GM23338 (cell line): ENCODE results near the gene ITPR3. TPM values are rescaled to one million over a fixed set of nuclear protein-coding genes. Genes with fewer than 3 reads are reported as not detected.
A peak's percentile ranks its signal among the peaks of the same experiment; 100 is the strongest.

Source experiments
- ATAC-seq: fragments of 200-7000 bp; cut with Tn5 transposase; 3 replicates; pipeline ENCODE4 v1.9.1; 2020
- DNase-seq: peaks from one replicate; pipeline ENCODE4 v3.0.0-alpha.2; 2015; ENCODE audit warnings: low spot score
- H2AFZ ChIP-seq: fragments of 200-600 bp; sonication (generic); 2 replicates; pipeline ENCODE4 v1.8.0; 2016; ENCODE audit warnings: antibody characterized with exemption, mild to moderate bottlenecking, moderate library complexity
- H3F3A ChIP-seq: fragments of 200-600 bp; sonication (generic); replicated peaks from 2 replicates; pipeline ENCODE4 v1.8.0; 2017; ENCODE audit warnings: antibody characterized with exemption, mixed run types, low read depth
- H3K27ac ChIP-seq: fragments of 200-600 bp; sonication (generic); 2 replicates; pipeline ENCODE4 v1.6.1; 2016; ENCODE audit warnings: low read depth
- H3K27me3 ChIP-seq: fragments of 200-600 bp; sonication (generic); 2 replicates; pipeline ENCODE4 v1.8.0; 2016; ENCODE audit warnings: mild to moderate bottlenecking, mixed run types, moderate library complexity; ENCODE audit not compliant: insufficient read depth
- H3K36me3 ChIP-seq: fragments of 200-600 bp; sonication (generic); 2 replicates; pipeline ENCODE4 v1.8.0; 2016; ENCODE audit warnings: mild to moderate bottlenecking; ENCODE audit not compliant: insufficient read depth
- H3K4me1 ChIP-seq: fragments of 200-600 bp; sonication (generic); 2 replicates; pipeline ENCODE4 v1.8.0; 2016; ENCODE audit warnings: mild to moderate bottlenecking, moderate library complexity; ENCODE audit not compliant: insufficient read depth
- H3K4me2 ChIP-seq: fragments of 200-600 bp; sonication (generic); 2 replicates; pipeline ENCODE4 v1.7.1; 2017; ENCODE audit warnings: mixed run types
- H3K4me3 ChIP-seq: fragments of 200-600 bp; sonication (generic); 2 replicates; pipeline ENCODE4 v1.6.1; 2016; ENCODE audit warnings: mixed run types
- H3K79me2 ChIP-seq: fragments of 200-600 bp; sonication (generic); replicated peaks from 2 replicates; pipeline ENCODE4 v1.8.0; 2017; ENCODE audit warnings: mild to moderate bottlenecking; ENCODE audit not compliant: insufficient read depth
- H3K9me2 ChIP-seq: fragments of 200-600 bp; sonication (generic); 2 replicates; pipeline ENCODE4 v1.8.0; 2017; ENCODE audit not compliant: insufficient read depth
- H4K20me1 ChIP-seq: fragments of 200-600 bp; sonication (generic); replicated peaks from 2 replicates; pipeline ENCODE4 v1.8.0; 2017; ENCODE audit warnings: mild to moderate bottlenecking; ENCODE audit not compliant: insufficient read depth
- H3K27ac Mint-ChIP-seq: 2 replicates; pipeline ENCODE4 v1.8.0; 2020; ENCODE audit warnings: inconsistent platforms, mild to moderate bottlenecking, moderate library complexity, mixed read lengths
- H3K27me3 Mint-ChIP-seq: 3 replicates; pipeline ENCODE4 v1.8.0; 2022; ENCODE audit warnings: low read depth, mild to moderate bottlenecking, moderate library complexity, mixed read lengths, inconsistent platforms; ENCODE audit not compliant: insufficient read depth, poor library complexity
- H3K36me3 Mint-ChIP-seq: 3 replicates; pipeline ENCODE4 v1.8.0; 2021; ENCODE audit warnings: low read depth, mild to moderate bottlenecking, inconsistent platforms, moderate library complexity, mixed read lengths
- H3K4me1 Mint-ChIP-seq: 3 replicates; pipeline ENCODE4 v1.8.0; 2020; ENCODE audit warnings: mild to moderate bottlenecking, inconsistent platforms, mixed read lengths
- H3K4me3 Mint-ChIP-seq: 3 replicates; pipeline ENCODE4 v1.8.0; 2021; ENCODE audit warnings: moderate library complexity, mild to moderate bottlenecking, inconsistent platforms, mixed read lengths
- H3K9me3 Mint-ChIP-seq: 3 replicates; pipeline ENCODE4 v1.8.0; 2020; ENCODE audit warnings: moderate library complexity, mild to moderate bottlenecking, inconsistent platforms, mixed read lengths
- EZH2 ChIP-seq: fragments of 200-600 bp; sonication (generic); IDR thresholded peaks from one replicate; pipeline ENCODE4 v1.8.0; 2017; ENCODE audit warnings: antibody characterized with exemption, mild to moderate bottlenecking, low read depth; ENCODE audit not compliant: unreplicated experiment
- JUNB ChIP-seq: IDR thresholded peaks from one replicate; pipeline ENCODE4 v1.6.1; 2016; ENCODE audit warnings: antibody characterized with exemption; ENCODE audit not compliant: unreplicated experiment
- NANOG ChIP-seq: IDR thresholded peaks from 2 replicates; pipeline ENCODE4 v1.6.1; 2016; ENCODE audit warnings: antibody characterized with exemption, borderline replicate concordance
- ZNF331 ChIP-seq: fragments of 250-450 bp; sonication (Bioruptor Pico); IDR thresholded peaks from 2 replicates; pipeline ENCODE4 v1.5.0; 2020; ENCODE audit warnings: low read depth, mild to moderate bottlenecking, moderate library complexity
- polyA plus RNA-seq: library from polyadenylated mRNA; unstranded; fragments of >200 nt; fragmentation: Nextera tagmentation; extraction: Ambion mirVana; gene quantifications from 2 replicates; pipeline ENCODE4 v1.2.1, GENCODE V29; 2016
- total RNA-seq: library from RNA; depleted of rRNA; stranded (reverse); fragments of >200 nt; shearing (Covaris generic); gene quantifications from 2 replicates; pipeline ENCODE4 v1.2.3, GENCODE V29; 2014
- TF ChIP-seq, protein P1 (sequence below): fragments of 250-450 bp; sonication (Bioruptor Pico); IDR thresholded peaks from 2 replicates; pipeline ENCODE4 v1.5.0; 2020; ENCODE audit warnings: mild to moderate bottlenecking, moderate library complexity
- TF ChIP-seq, protein P2 (sequence below): IDR thresholded peaks from 2 replicates; pipeline ENCODE4 v1.6.1; 2016; ENCODE audit warnings: antibody characterized with exemption

ITPR3 gene
- total and polyA plus RNA-seq, 2 experiments from 2014 or later, result 7.3 to 31.9 TPM

DNA sequence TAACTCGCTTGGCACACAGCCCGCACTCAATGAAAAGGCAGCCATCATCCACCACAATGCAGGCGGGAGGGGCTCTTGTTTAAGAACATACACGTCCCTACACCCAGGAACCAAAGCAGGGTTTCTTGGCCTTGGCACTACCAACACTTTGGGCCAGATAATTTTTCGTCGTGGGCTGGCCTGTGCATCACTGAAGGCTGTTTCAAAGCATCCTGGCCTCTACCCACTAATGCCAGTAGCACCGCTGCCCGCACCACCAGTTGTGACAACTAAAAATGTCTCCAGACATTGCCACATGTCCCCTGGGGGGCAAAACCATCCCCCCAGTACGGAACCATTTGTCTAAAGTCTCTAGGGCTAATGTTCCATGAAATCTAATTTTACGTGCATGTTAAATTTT is 77.4 kb downstream of the ITPR3 start:
- no peak for DNase-seq
- H3K27ac Mint-ChIP-seq, result no peak overlapping the region
- Histone ChIP-seq H3K4me3 (no peak overlapping the region), H3F3A (0 out of 2 replicates have a peak, but pooled peaks cover 8% of the 10 kb centered on the region), H3K79me2 (0 out of 2 replicates have a peak, but pooled peaks cover 3% of the 10 kb centered on the region), H3K27me3 (no peaks in the 10 kb centered on the region), H3K9me2 (no peaks in the 10 kb centered on the region), H2AFZ (no peak overlapping the region), H3K4me1 (0 out of 2 replicates have a peak, but pooled peaks cover 2% of the 10 kb centered on the region), H3K4me2 (no peak overlapping the region), H3K27ac (0 out of 2 replicates have a peak overlapping the region, but pooled peaks have one; percentile 26), H3K36me3 (peaks cover 10% of the 10 kb centered on the region), H4K20me1 (peaks cover 8% of the 10 kb centered on the region)
- peaks cover 12% of the 10 kb centered on the region for H3K27me3 Mint-ChIP-seq
- ATAC-seq, result no peak
- TF ChIP-seq ZNF331 (CRISPR knock-in tag) (no peak), JUNB (no peak), NANOG (no peak)
- TF ChIP-seq, protein P1, sequence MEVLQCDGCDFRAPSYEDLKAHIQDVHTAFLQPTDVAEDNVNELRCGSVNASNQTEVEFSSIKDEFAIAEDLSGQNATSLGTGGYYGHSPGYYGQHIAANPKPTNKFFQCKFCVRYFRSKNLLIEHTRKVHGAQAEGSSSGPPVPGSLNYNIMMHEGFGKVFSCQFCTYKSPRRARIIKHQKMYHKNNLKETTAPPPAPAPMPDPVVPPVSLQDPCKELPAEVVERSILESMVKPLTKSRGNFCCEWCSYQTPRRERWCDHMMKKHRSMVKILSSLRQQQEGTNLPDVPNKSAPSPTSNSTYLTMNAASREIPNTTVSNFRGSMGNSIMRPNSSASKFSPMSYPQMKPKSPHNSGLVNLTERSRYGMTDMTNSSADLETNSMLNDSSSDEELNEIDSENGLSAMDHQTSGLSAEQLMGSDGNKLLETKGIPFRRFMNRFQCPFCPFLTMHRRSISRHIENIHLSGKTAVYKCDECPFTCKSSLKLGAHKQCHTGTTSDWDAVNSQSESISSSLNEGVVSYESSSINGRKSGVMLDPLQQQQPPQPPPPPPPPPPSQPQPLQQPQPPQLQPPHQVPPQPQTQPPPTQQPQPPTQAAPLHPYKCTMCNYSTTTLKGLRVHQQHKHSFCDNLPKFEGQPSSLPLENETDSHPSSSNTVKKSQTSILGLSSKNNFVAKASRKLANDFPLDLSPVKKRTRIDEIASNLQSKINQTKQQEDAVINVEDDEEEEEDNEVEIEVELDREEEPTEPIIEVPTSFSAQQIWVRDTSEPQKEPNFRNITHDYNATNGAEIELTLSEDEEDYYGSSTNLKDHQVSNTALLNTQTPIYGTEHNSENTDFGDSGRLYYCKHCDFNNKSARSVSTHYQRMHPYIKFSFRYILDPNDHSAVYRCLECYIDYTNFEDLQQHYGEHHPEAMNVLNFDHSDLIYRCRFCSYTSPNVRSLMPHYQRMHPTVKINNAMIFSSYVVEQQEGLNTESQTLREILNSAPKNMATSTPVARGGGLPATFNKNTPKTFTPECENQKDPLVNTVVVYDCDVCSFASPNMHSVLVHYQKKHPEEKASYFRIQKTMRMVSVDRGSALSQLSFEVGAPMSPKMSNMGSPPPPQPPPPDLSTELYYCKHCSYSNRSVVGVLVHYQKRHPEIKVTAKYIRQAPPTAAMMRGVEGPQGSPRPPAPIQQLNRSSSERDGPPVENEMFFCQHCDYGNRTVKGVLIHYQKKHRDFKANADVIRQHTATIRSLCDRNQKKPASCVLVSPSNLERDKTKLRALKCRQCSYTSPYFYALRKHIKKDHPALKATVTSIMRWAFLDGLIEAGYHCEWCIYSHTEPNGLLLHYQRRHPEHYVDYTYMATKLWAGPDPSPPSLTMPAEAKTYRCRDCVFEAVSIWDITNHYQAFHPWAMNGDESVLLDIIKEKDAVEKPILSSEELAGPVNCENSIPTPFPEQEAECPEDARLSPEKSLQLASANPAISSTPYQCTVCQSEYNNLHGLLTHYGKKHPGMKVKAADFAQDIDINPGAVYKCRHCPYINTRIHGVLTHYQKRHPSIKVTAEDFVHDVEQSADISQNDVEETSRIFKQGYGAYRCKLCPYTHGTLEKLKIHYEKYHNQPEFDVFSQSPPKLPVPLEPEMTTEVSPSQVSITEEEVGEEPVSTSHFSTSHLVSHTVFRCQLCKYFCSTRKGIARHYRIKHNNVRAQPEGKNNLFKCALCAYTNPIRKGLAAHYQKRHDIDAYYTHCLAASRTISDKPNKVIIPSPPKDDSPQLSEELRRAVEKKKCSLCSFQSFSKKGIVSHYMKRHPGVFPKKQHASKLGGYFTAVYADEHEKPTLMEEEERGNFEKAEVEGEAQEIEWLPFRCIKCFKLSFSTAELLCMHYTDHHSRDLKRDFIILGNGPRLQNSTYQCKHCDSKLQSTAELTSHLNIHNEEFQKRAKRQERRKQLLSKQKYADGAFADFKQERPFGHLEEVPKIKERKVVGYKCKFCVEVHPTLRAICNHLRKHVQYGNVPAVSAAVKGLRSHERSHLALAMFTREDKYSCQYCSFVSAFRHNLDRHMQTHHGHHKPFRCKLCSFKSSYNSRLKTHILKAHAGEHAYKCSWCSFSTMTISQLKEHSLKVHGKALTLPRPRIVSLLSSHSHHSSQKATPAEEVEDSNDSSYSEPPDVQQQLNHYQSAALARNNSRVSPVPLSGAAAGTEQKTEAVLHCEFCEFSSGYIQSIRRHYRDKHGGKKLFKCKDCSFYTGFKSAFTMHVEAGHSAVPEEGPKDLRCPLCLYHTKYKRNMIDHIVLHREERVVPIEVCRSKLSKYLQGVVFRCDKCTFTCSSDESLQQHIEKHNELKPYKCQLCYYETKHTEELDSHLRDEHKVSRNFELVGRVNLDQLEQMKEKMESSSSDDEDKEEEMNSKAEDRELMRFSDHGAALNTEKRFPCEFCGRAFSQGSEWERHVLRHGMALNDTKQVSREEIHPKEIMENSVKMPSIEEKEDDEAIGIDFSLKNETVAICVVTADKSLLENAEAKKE (CRISPR knock-in tag), result no peak
- peaks cover 58% of the 10 kb centered on the region for H3K36me3 Mint-ChIP-seq
- H3K9me3 Mint-ChIP-seq, result no peaks in the 10 kb centered on the region
- peaks cover 23% of the 10 kb centered on the region for H3K4me1 Mint-ChIP-seq
- H3K4me3 Mint-ChIP-seq, result no peak overlapping the region

DNA sequence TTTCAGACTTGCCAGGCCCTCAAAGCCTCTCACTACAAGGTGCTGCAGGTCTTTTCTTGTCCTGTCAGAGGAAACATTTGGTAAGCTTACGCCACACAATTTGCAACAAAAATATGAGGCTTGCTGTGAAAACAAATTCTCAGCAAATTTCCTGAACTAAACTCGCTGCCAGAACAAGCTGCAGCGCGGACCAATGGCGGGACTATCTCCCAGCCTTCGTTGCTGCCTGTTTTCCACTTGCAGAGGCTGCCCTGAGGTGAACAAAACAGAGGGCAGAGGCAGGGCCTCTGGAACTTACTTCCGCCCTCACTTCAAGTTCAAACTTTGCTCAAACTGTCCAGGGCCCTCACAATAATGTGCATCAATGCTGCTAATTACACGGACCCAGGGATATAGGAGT is 78.0 kb downstream of the ITPR3 start:
- H3K27ac ChIP-seq, result peak overlapping the region; percentile 26; the same call in 1 of the 2 replicates
- no peak overlapping the region for H3K27ac Mint-ChIP-seq
- TF ChIP-seq, protein P2, sequence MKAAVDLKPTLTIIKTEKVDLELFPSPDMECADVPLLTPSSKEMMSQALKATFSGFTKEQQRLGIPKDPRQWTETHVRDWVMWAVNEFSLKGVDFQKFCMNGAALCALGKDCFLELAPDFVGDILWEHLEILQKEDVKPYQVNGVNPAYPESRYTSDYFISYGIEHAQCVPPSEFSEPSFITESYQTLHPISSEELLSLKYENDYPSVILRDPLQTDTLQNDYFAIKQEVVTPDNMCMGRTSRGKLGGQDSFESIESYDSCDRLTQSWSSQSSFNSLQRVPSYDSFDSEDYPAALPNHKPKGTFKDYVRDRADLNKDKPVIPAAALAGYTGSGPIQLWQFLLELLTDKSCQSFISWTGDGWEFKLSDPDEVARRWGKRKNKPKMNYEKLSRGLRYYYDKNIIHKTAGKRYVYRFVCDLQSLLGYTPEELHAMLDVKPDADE, result no peak
- TF ChIP-seq EZH2, result no peak

More for the DNA sequence above, 78.0 kb downstream of the ITPR3 start:
- Mint-ChIP-seq H3K4me3 (no peak overlapping the region), H3K36me3 (peaks cover 54% of the 10 kb centered on the region), H3K4me1 (peaks cover 23% of the 10 kb centered on the region), H3K27me3 (peaks cover 9% of the 10 kb centered on the region), H3K9me3 (no peaks in the 10 kb centered on the region)
- Histone ChIP-seq H3K36me3 (peaks cover 10% of the 10 kb centered on the region), H2AFZ (no peak overlapping the region), H3K4me3 (no peak overlapping the region), H3K4me2 (no peak overlapping the region), H3K79me2 (0 out of 2 replicates have a peak, but pooled peaks cover 3% of the 10 kb centered on the region), H4K20me1 (peaks cover 14% of the 10 kb centered on the region), H3K9me2 (no peaks in the 10 kb centered on the region), H3K4me1 (0 out of 2 replicates have a peak, but pooled peaks cover 2% of the 10 kb centered on the region), H3K27me3 (no peaks in the 10 kb centered on the region), H3F3A (0 out of 2 replicates have a peak, but pooled peaks cover 8% of the 10 kb centered on the region)
- DNase-seq (no peak), ATAC-seq (no peak)
